Measurements from ENCODE around the gene NOP14. TPM values are rescaled to one million over a fixed set of nuclear protein-coding genes. Genes with fewer than 3 reads are reported as not detected.
"Not testable (repeated sequence)": the region's sequence is repeated elsewhere in the genome, so short reads cannot be mapped to it uniquely, and the experiment has no call there.

The NOP14 gene
- total RNA-seq, 6 experiments from 2014 or later, result 34.8 to 39.4 (median 37.0) TPM

GRCh38 chr4:2941138-2942036 is 21.8 kb downstream of the NOP14 start:
- TF ChIP-seq, protein P1, sequence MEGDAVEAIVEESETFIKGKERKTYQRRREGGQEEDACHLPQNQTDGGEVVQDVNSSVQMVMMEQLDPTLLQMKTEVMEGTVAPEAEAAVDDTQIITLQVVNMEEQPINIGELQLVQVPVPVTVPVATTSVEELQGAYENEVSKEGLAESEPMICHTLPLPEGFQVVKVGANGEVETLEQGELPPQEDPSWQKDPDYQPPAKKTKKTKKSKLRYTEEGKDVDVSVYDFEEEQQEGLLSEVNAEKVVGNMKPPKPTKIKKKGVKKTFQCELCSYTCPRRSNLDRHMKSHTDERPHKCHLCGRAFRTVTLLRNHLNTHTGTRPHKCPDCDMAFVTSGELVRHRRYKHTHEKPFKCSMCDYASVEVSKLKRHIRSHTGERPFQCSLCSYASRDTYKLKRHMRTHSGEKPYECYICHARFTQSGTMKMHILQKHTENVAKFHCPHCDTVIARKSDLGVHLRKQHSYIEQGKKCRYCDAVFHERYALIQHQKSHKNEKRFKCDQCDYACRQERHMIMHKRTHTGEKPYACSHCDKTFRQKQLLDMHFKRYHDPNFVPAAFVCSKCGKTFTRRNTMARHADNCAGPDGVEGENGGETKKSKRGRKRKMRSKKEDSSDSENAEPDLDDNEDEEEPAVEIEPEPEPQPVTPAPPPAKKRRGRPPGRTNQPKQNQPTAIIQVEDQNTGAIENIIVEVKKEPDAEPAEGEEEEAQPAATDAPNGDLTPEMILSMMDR (IDR thresholded peaks at IDR 0.05), result no peak
- H3K36me3 Mint-ChIP-seq (ENCODE audit: low read depth), result peaks cover 49% of the 10 kb centered on the region
- H3K9me3 Mint-ChIP-seq, result no peaks in the 10 kb centered on the region; the same call in 1 of the 2 replicates
- H3K4me1 Mint-ChIP-seq (ENCODE audit: low read depth), result peaks cover 9% of the 10 kb centered on the region
- H3K27ac Mint-ChIP-seq, result no peak overlapping the region
- H3K4me3 Mint-ChIP-seq, result no peak overlapping the region
- H3K27me3 Mint-ChIP-seq (ENCODE audit: insufficient read depth), result peaks cover 16% of the 10 kb centered on the region
- no peak for DNase-seq

GRCh38 chr4:2940267-2941137 is 22.7 kb downstream of the NOP14 start:
- TF ChIP-seq, protein P1 (IDR thresholded peaks at IDR 0.05), result no peak
- H3K4me1 Mint-ChIP-seq (ENCODE audit: low read depth), result peaks cover 18% of the 10 kb centered on the region
- no peaks in the 10 kb centered on the region; the same call in 1 of the 2 replicates for H3K9me3 Mint-ChIP-seq
- H3K36me3 Mint-ChIP-seq (ENCODE audit: low read depth), result peaks cover 49% of the 10 kb centered on the region
- no peak for DNase-seq
- H3K27ac Mint-ChIP-seq, result no peak overlapping the region
- H3K4me3 Mint-ChIP-seq, result no peak overlapping the region
- H3K27me3 Mint-ChIP-seq (ENCODE audit: insufficient read depth), result peaks cover 14% of the 10 kb centered on the region

- Mint-ChIP-seq H3K4me1 (ENCODE audit: low read depth) (peaks cover 20% of the 10 kb centered on the region), H3K9me3 (no peaks in the 10 kb centered on the region; the same call in 1 of the 2 replicates), H3K27ac (peak overlapping the region; percentile 29; the same call in 1 of the 2 replicates), H3K36me3 (ENCODE audit: low read depth) (peaks cover 44% of the 10 kb centered on the region), H3K4me3 (no peak overlapping the region), H3K27me3 (ENCODE audit: insufficient read depth) (peaks cover 14% of the 10 kb centered on the region)
- TF ChIP-seq, protein P1 (IDR thresholded peaks at IDR 0.05), result no peak
- no peak for DNase-seq
Observed at GRCh38 chr4:2939383-2940243, 23.6 kb downstream of the NOP14 start.

DNA sequence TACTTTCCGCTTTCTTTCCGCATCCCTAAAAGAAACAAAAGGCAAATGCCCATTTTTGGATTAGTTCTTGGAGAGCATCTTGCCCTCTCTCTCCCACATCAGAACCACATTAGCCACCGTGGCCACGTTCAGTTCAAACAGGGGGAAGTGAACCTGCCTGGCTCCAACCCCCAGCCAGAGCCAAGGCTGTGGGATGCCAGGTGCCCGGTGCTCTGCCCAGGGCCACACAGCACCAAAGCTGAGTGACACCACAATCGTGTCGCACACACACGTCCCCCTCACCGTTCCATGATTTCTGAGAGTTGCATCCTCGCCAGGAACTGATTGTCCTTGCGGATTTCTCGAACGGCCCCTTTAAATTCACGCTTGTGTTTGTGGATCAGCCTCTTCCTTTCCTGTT is 24.3 kb downstream of the NOP14 start:
- Mint-ChIP-seq H3K27ac (no peak overlapping the region; the same call in 1 of the 2 replicates), H3K4me3 (no peak overlapping the region), H3K27me3 (ENCODE audit: insufficient read depth) (peaks cover 14% of the 10 kb centered on the region), H3K36me3 (ENCODE audit: low read depth) (peaks cover 40% of the 10 kb centered on the region), H3K9me3 (no peaks in the 10 kb centered on the region; the same call in 1 of the 2 replicates), H3K4me1 (ENCODE audit: low read depth) (peaks cover 20% of the 10 kb centered on the region)
- TF ChIP-seq, protein P1 (IDR thresholded peaks at IDR 0.05), result no peak
- no peak for DNase-seq

DNA sequence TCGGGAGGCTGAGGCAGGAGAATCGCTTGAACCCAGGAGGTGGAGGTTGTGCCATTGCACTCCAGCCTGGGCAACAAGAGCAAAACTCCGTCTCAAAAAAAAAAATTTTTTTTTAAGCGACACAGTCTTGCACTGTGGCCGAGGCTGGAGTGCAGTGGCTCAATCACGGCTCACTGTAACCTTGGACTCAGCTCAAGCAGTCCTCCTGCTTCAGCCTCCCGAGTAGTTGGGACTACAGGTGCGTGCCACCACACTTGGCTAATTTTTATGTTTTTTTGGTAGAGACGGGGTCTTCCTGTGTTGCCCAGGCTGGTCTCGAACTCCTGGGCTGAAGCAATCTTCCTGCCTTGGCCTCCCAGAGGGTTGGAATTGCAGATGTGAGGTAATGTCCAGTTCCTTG is 24.8 kb downstream of the NOP14 start:
- not testable (repeated sequence) for DNase-seq, H3K9me3 Mint-ChIP-seq, H3K4me3 Mint-ChIP-seq, H3K27ac Mint-ChIP-seq
- H3K36me3 Mint-ChIP-seq (ENCODE audit: low read depth), result peaks cover 37% of the 10 kb centered on the region
- H3K4me1 Mint-ChIP-seq (ENCODE audit: low read depth), result peaks cover 20% of the 10 kb centered on the region
- H3K27me3 Mint-ChIP-seq (ENCODE audit: insufficient read depth), result peaks cover 14% of the 10 kb centered on the region

Data from HFFc6 (cell line).